Measurements from ENCODE around the gene ZNF609. TPM values are rescaled to one million over a fixed set of nuclear protein-coding genes. Genes with fewer than 3 reads are reported as not detected.

ZNF609 gene
- total and polyA plus RNA-seq, 2 experiments from 2014 or later: 12.5 to 23.0 TPM

GRCh38 chr15:64688770-64689169, 228.4 kb downstream of the ZNF609 start:
- H3K4me2 ChIP-seq: no peak overlapping the region
- DNase-seq (ENCODE audit: low spot score): no peak
- H3K4me3 ChIP-seq: no peak overlapping the region
- no peaks in the 10 kb centered on the region for H3K9me2 ChIP-seq (replicated peaks; ENCODE audit: insufficient read depth)
- H2AFZ ChIP-seq: no peak overlapping the region
- TF ChIP-seq EZH2 (IDR thresholded peaks at IDR 0.05; ENCODE audit: borderline replicate concordance) (no peak), CTCF (IDR thresholded peaks at IDR 0.05; ENCODE audit: poor library complexity) (no peak)
- peaks cover 3% of the 10 kb centered on the region for H3K36me3 ChIP-seq (replicated peaks; ENCODE audit: insufficient read depth, low read depth)
- H3K4me1 ChIP-seq (ENCODE audit: insufficient read depth): no peaks in the 10 kb centered on the region
- peak overlapping the region; percentile 31 for H3K27ac ChIP-seq
- no peaks in the 10 kb centered on the region for H3K9me3 ChIP-seq (ENCODE audit: low read depth)
- H4K20me1 ChIP-seq (ENCODE audit: insufficient read depth, poor library complexity, severe bottlenecking): peaks cover 11% of the 10 kb centered on the region
- peaks cover 24% of the 10 kb centered on the region for H3K79me2 ChIP-seq
- 88% methylated on average over 3 of the region's 3 CpGs for WGBS (ENCODE audit: low lambda C conversion rate, missing lambda C conversion rate)
- no peaks in the 10 kb centered on the region for H3K27me3 ChIP-seq

GRCh38 chr15:64690008-64690407, 229.6 kb downstream of the ZNF609 start:
- H3K36me3 ChIP-seq (replicated peaks; ENCODE audit: insufficient read depth, low read depth): peaks cover 3% of the 10 kb centered on the region
- no peak overlapping the region for H3K27ac ChIP-seq
- no peaks in the 10 kb centered on the region for H3K9me2 ChIP-seq (replicated peaks; ENCODE audit: insufficient read depth)
- TF ChIP-seq EZH2phosphoT487 (IDR thresholded peaks at IDR 0.05; ENCODE audit: low read depth, severe bottlenecking, unreplicated experiment): no peak
- TF ChIP-seq EZH2 (IDR thresholded peaks at IDR 0.05; ENCODE audit: borderline replicate concordance): no peak
- no peak for TF ChIP-seq CTCF (IDR thresholded peaks at IDR 0.05; ENCODE audit: poor library complexity)
- no peaks in the 10 kb centered on the region for H3K4me1 ChIP-seq (ENCODE audit: insufficient read depth)
- no peak overlapping the region for H2AFZ ChIP-seq
- no peak overlapping the region for H3K4me3 ChIP-seq
- 52% methylated on average over 3 of the region's 3 CpGs for WGBS (ENCODE audit: low lambda C conversion rate, missing lambda C conversion rate)
- peaks cover 36% of the 10 kb centered on the region for H3K79me2 ChIP-seq
- H3K4me2 ChIP-seq: no peak overlapping the region
- no peaks in the 10 kb centered on the region for H3K9me3 ChIP-seq (ENCODE audit: low read depth)
- H3K27me3 ChIP-seq: no peaks in the 10 kb centered on the region
- no peak for DNase-seq (ENCODE audit: low spot score)
- peaks cover 17% of the 10 kb centered on the region for H4K20me1 ChIP-seq (ENCODE audit: insufficient read depth, poor library complexity, severe bottlenecking)

- H3K4me1 ChIP-seq (ENCODE audit: insufficient read depth): no peaks in the 10 kb centered on the region
- peaks cover 3% of the 10 kb centered on the region for H3K36me3 ChIP-seq (replicated peaks; ENCODE audit: insufficient read depth, low read depth)
- no peak overlapping the region for H2AFZ ChIP-seq
- H3K79me2 ChIP-seq: peaks cover 44% of the 10 kb centered on the region
- H3K9me2 ChIP-seq (replicated peaks; ENCODE audit: insufficient read depth): no peaks in the 10 kb centered on the region
- no peak overlapping the region for H3K27ac ChIP-seq
- no peaks in the 10 kb centered on the region for H3K27me3 ChIP-seq
- H3K9me3 ChIP-seq (ENCODE audit: low read depth): no peaks in the 10 kb centered on the region
- peaks cover 25% of the 10 kb centered on the region for H4K20me1 ChIP-seq (ENCODE audit: insufficient read depth, poor library complexity, severe bottlenecking)
- no peak for DNase-seq (ENCODE audit: low spot score)
- no peak overlapping the region for H3K4me3 ChIP-seq
- H3K4me2 ChIP-seq: no peak overlapping the region
- WGBS (ENCODE audit: low lambda C conversion rate, missing lambda C conversion rate): 85% methylated on average over 6 of the region's 6 CpGs
- TF ChIP-seq EZH2 (IDR thresholded peaks at IDR 0.05; ENCODE audit: borderline replicate concordance) (no peak), EZH2phosphoT487 (IDR thresholded peaks at IDR 0.05; ENCODE audit: low read depth, severe bottlenecking, unreplicated experiment) (no peak), CTCF (IDR thresholded peaks at IDR 0.05; ENCODE audit: poor library complexity) (no peak)
Observed at GRCh38 chr15:64690578-64691296, 230.4 kb downstream of the ZNF609 start.
